Neural cell (in vitro differentiated cells): ENCODE data around the gene ISCA2. TPM values are rescaled to one million over a fixed set of nuclear protein-coding genes. Genes with fewer than 3 reads are reported as not detected.

ENCODE experiments used
- H2AFZ ChIP-seq: fragments of 200-600, 300-800 bp; sonication (generic), shearing (Covaris generic); 2 replicates; pipeline ENCODE4 v1.6.0; 2014; ENCODE audit warnings: low read depth, mild to moderate bottlenecking, antibody characterized with exemption, low read length, moderate library complexity
- H3F3A ChIP-seq: fragments of 200-600 bp; shearing (Covaris generic); 2 replicates; pipeline ENCODE4 v1.6.1; 2016; ENCODE audit warnings: mild to moderate bottlenecking, moderate library complexity, mixed read lengths, antibody characterized with exemption, low read length; ENCODE audit not compliant: insufficient read depth, poor library complexity, severe bottlenecking
- H3K27ac ChIP-seq: fragments of 200-600, 300-800 bp; sonication (generic), shearing (Covaris generic); 2 replicates; pipeline ENCODE4 v1.5.1; 2014; ENCODE audit warnings: mild to moderate bottlenecking, low read length, moderate library complexity
- H3K27me3 ChIP-seq: fragments of 300-800, 200-600 bp; sonication (generic), shearing (Covaris generic); 2 replicates; pipeline ENCODE4 v1.6.0; 2014; ENCODE audit warnings: mild to moderate bottlenecking, low read depth, low read length, moderate library complexity; ENCODE audit not compliant: insufficient read depth
- H3K36me3 ChIP-seq: fragments of 300-800, 200-600 bp; sonication (generic), shearing (Covaris generic); 2 replicates; pipeline ENCODE4 v1.5.1; 2014; ENCODE audit warnings: mild to moderate bottlenecking, antibody characterized with exemption, low read length, moderate library complexity; ENCODE audit not compliant: insufficient read depth
- H3K4me2 ChIP-seq: fragments of 300-800, 200-600 bp; sonication (generic), shearing (Covaris generic); 2 replicates; pipeline ENCODE4 v1.6.0; 2014; ENCODE audit warnings: mild to moderate bottlenecking, low read length
- H3K4me3 ChIP-seq: fragments of 300-800, 200-600 bp; sonication (generic), shearing (Covaris generic); 2 replicates; pipeline ENCODE4 v1.5.1; 2014; ENCODE audit warnings: mild to moderate bottlenecking, low read length, moderate library complexity
- H3K79me2 ChIP-seq: fragments of 200-600 bp; shearing (Covaris generic); replicated peaks from 2 replicates; pipeline ENCODE4 v1.6.0; 2014; ENCODE audit warnings: mild to moderate bottlenecking, low read length, moderate library complexity; ENCODE audit not compliant: insufficient read depth
- H3K9ac ChIP-seq: fragments of 300-800, 200-600 bp; sonication (generic), shearing (Covaris generic); 2 replicates; pipeline ENCODE4 v1.6.1; 2016; ENCODE audit warnings: mild to moderate bottlenecking, low read length, mixed read lengths
- H3K9me2 ChIP-seq: fragments of 200-600 bp; shearing (Covaris generic); 2 replicates; pipeline ENCODE4 v1.6.1; 2016; ENCODE audit warnings: mild to moderate bottlenecking, low read length, mixed read lengths; ENCODE audit not compliant: insufficient read depth
- H3K9me3 ChIP-seq: fragments of 200-600, 300-800 bp; sonication (generic), shearing (Covaris generic); 2 replicates; pipeline ENCODE4 v1.6.1; 2016; ENCODE audit warnings: mild to moderate bottlenecking, mixed run types, low read length, moderate library complexity, mixed read lengths
- H4K20me1 ChIP-seq: fragments of 200-600 bp; shearing (Covaris generic); 2 replicates; pipeline ENCODE4 v1.6.1; 2016; ENCODE audit warnings: mild to moderate bottlenecking, mixed run types; ENCODE audit not compliant: insufficient read depth
- EP300 ChIP-seq: fragments of 450-650 bp; conservative IDR thresholded peaks from 2 replicates; pipeline ENCODE4 v1.6.1; 2014; ENCODE audit warnings: antibody characterized with exemption, mild to moderate bottlenecking, moderate library complexity; ENCODE audit not compliant: poor library complexity, severe bottlenecking
- EZH2 ChIP-seq: fragments of 200-600, 300-800 bp; shearing (Covaris generic), sonication (generic); IDR thresholded peaks from 2 replicates; pipeline ENCODE4 v1.6.1; 2014; ENCODE audit warnings: antibody characterized with exemption, low read length, borderline replicate concordance, mild to moderate bottlenecking; ENCODE audit not compliant: insufficient read depth, poor library complexity, severe bottlenecking
- MXI1 ChIP-seq: fragments of 450-650 bp; conservative IDR thresholded peaks from 2 replicates; pipeline ENCODE4 v1.6.1; 2014; ENCODE audit warnings: antibody characterized with exemption, mild to moderate bottlenecking; ENCODE audit not compliant: poor library complexity, severe bottlenecking
- POLR2AphosphoS5 ChIP-seq: IDR thresholded peaks from 2 replicates; pipeline ENCODE4 v1.6.1; 2012
- RAD21 ChIP-seq: fragments of 450-650 bp; conservative IDR thresholded peaks from 2 replicates; pipeline ENCODE4 v1.6.1; 2014; ENCODE audit warnings: antibody characterized with exemption, mild to moderate bottlenecking, moderate library complexity
- REST ChIP-seq: IDR thresholded peaks from 2 replicates; pipeline ENCODE4 v1.6.1; 2012; ENCODE audit warnings: borderline replicate concordance
- SMC3 ChIP-seq: fragments of 450-650 bp; conservative IDR thresholded peaks from 2 replicates; pipeline ENCODE4 v1.6.1; 2014; ENCODE audit warnings: antibody characterized with exemption, mild to moderate bottlenecking, moderate library complexity; ENCODE audit not compliant: poor library complexity
- TAF1 ChIP-seq: IDR thresholded peaks from 2 replicates; pipeline ENCODE4 v1.6.1; 2012; ENCODE audit warnings: low read depth
- polyA plus RNA-seq: library from polyadenylated mRNA; depleted of rRNA; stranded (reverse); fragments of >200 nt; gene quantifications from 2 replicates; pipeline ENCODE4 v1.2.3, GENCODE V29; 2014
- TF ChIP-seq, protein P1 (sequence below): fragments of 450-650 bp; IDR thresholded peaks from 2 replicates; pipeline ENCODE4 v1.5.1; 2014; ENCODE audit warnings: antibody characterized with exemption, mild to moderate bottlenecking, moderate library complexity; ENCODE audit not compliant: poor library complexity, severe bottlenecking

The ISCA2 gene
- polyA plus RNA-seq, 1 donor from 2014 or later = 45.1 TPM

- Histone ChIP-seq H3K36me3 (no peaks in the 10 kb centered on the region), H3K4me2 (no peak overlapping the region), H3K9me2 (no peaks in the 10 kb centered on the region), H3K4me3 (no peak overlapping the region), H3F3A (no peaks in the 10 kb centered on the region), H2AFZ (no peak overlapping the region), H3K9ac (no peak overlapping the region), H3K79me2 (no peaks in the 10 kb centered on the region), H4K20me1 (no peaks in the 10 kb centered on the region), H3K9me3 (no peaks in the 10 kb centered on the region), H3K27ac (no peak overlapping the region), H3K27me3 (no peaks in the 10 kb centered on the region)
- no peak for TF ChIP-seq TAF1
- TF ChIP-seq SMC3 = no peak
- no peak for TF ChIP-seq MXI1
- no peak for TF ChIP-seq EZH2
- TF ChIP-seq RAD21 = no peak
- TF ChIP-seq REST = no peak
- TF ChIP-seq POLR2AphosphoS5 = no peak
- TF ChIP-seq, protein P1, sequence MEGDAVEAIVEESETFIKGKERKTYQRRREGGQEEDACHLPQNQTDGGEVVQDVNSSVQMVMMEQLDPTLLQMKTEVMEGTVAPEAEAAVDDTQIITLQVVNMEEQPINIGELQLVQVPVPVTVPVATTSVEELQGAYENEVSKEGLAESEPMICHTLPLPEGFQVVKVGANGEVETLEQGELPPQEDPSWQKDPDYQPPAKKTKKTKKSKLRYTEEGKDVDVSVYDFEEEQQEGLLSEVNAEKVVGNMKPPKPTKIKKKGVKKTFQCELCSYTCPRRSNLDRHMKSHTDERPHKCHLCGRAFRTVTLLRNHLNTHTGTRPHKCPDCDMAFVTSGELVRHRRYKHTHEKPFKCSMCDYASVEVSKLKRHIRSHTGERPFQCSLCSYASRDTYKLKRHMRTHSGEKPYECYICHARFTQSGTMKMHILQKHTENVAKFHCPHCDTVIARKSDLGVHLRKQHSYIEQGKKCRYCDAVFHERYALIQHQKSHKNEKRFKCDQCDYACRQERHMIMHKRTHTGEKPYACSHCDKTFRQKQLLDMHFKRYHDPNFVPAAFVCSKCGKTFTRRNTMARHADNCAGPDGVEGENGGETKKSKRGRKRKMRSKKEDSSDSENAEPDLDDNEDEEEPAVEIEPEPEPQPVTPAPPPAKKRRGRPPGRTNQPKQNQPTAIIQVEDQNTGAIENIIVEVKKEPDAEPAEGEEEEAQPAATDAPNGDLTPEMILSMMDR = no peak
- no peak for TF ChIP-seq EP300
Observed at GRCh38 chr14:74524812-74525135, 31.2 kb downstream of the ISCA2 start.

- TF ChIP-seq REST (no peak), RAD21 (no peak), EZH2 (no peak)
- TF ChIP-seq, protein P1 = no peak
- H3K4me2 ChIP-seq = no peak overlapping the region
- no peaks in the 10 kb centered on the region for H3K79me2 ChIP-seq
- H2AFZ ChIP-seq = no peak overlapping the region
- no peaks in the 10 kb centered on the region for H3K27me3 ChIP-seq
- H4K20me1 ChIP-seq = no peaks in the 10 kb centered on the region
- H3K9me3 ChIP-seq = no peaks in the 10 kb centered on the region
- H3K4me3 ChIP-seq = no peak overlapping the region
- no peaks in the 10 kb centered on the region for H3K36me3 ChIP-seq
- H3F3A ChIP-seq = no peaks in the 10 kb centered on the region
- no peak overlapping the region for H3K27ac ChIP-seq
- H3K9me2 ChIP-seq = no peaks in the 10 kb centered on the region
- no peak overlapping the region for H3K9ac ChIP-seq
Observed at GRCh38 chr14:74525361-74525851, 31.8 kb downstream of the ISCA2 start.
